Stimulated activated naive CD8-positive, alpha-beta T cell treated with anti-CD3 and anti-CD28 coated beads, Interleukin-15, amount 100 ng/mL, for 72 hours (primary cell): ENCODE results near the gene BRAF.
"Not testable (repeated sequence)": the region's sequence is repeated elsewhere in the genome, so short reads cannot be mapped to it uniquely, and the experiment has no call there.

Experiments used
- ATAC-seq: fragments of 150-1000 bp; cut with Tn5 transposase; 2 replicates; pipeline ENCODE4 v1.10.0; 2021; ENCODE audit warnings: mild to moderate bottlenecking, moderate library complexity
- DNase-seq, 2 donors: peaks; one replicate each; pipeline ENCODE4 v3.0.0; 2021 to 2022
- H3K27ac Mint-ChIP-seq, 2 donors: one replicate each; pipeline ENCODE4 v1.8.0; 2022; ENCODE audit warnings: mild to moderate bottlenecking in 2 of 2, mixed read lengths in 2 of 2, moderate library complexity in 2 of 2
- H3K27me3 Mint-ChIP-seq: one replicate; pipeline ENCODE4 v1.8.0; 2022; ENCODE audit warnings: mixed read lengths
- H3K4me1 Mint-ChIP-seq: one replicate; pipeline ENCODE4 v1.8.0; 2022; ENCODE audit warnings: mild to moderate bottlenecking, mixed read lengths
- H3K4me3 Mint-ChIP-seq, 2 donors: one replicate each; pipeline ENCODE4 v1.8.0; 2022; ENCODE audit warnings: mild to moderate bottlenecking in 2 of 2, mixed read lengths in 2 of 2, moderate library complexity in 1 of 2
- H3K9me3 Mint-ChIP-seq, 2 donors: one replicate each; pipeline ENCODE4 v1.8.0; 2022; ENCODE audit warnings: mixed read lengths in 2 of 2

BRAF gene

DNA sequence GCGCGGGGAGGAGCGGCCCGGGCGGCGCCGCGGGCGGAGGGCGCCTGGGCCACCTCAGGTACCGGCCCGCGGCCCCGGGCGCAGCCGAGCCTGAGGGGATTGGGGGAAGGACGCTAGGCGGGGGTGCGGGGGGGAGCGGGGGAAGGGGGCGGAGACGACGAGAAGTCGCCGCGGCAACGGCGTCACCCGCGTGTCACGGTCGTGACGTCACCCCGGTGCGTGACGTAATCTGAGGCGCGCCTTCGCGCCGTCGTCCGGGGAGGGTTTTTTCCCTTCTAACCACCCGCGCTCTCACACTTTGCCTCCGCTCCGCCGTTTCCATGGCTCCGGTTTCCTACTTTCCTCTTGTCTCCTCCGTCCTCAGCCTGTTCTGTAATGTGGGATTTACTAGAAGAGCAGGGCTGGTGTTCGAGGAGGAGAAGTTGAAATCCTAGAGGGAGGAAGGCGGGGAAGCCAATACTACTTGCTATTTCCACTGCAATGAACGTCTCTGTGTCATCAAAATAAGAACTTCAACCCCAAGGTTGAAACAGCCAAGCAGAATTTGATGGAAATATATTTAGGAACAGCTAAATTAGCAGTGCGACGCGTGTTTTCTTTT is at the start of gene BRAF:
Gene BRAF, minus strand, starts transcription at position 109 of the 601 bp plus-strand sequence. CDS start 226 bp downstream, outside the sequence.
- peaks cover 9% of the 10 kb centered on the region for H3K4me1 Mint-ChIP-seq
- peak within 1 kb of the TSS; percentile 88 to 94 for H3K4me3 Mint-ChIP-seq
- peaks cover 0 to 6% of the 10 kb centered on the region in 2 donors for H3K9me3 Mint-ChIP-seq
- H3K27me3 Mint-ChIP-seq: no peaks in the 10 kb centered on the region
- DNase-seq: peak; percentile 86 to 92
- ATAC-seq: peak; percentile 73
- H3K27ac Mint-ChIP-seq: peak within 1 kb of the TSS; percentile 95 to 99

DNA sequence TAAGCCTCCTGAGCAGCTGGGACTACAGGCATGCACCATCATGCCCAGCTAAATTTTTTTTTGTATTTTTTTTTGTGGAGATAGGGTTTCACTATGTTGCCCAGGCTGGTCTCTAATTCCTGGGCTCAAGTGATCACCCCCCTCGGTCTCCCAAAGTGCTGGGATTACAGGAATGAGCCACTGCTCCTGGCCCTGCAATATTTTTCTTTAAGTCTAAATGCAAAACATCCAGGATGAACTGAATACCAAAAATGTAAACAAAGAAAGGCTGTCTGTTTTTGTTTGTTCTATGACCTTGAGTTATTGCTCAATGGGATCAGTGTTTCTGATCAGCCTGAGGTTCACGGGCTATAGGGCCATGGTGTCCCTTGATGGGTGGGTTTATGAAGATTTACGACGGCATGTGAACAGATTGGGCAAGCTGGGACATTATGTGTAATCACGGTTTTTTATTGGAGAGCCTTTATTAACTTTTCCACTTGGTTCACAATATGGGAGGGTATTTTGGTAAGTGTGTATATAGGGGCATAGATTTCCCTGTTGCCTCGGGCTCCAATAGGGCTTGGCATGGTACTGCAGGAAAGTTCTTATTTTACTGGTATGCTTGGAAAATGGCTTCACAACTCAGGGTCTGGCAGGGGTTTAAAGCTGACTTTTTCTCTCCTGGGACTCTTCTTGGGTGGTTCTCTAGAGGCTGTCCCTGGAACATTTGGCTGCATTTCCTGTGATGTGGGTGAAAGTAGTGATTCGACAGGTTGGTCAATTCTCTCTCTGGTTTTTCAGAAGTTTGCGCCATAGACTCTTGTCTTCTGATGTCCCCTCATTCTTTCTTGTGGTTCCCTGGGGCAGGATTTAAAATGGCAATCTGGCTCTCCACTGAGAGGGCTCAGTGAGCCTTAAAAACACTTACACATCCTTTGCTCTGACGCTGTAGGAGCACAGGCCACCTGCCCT is 48.4 kb upstream of the BRAF start:
- ATAC-seq (no peak), DNase-seq (no peak)
- peaks cover 6% of the 10 kb centered on the region for H3K4me1 Mint-ChIP-seq
- no peaks in the 10 kb centered on the region for H3K27me3 Mint-ChIP-seq
- H3K27ac Mint-ChIP-seq: no peak overlapping the region
- no peak overlapping the region for H3K4me3 Mint-ChIP-seq
- H3K9me3 Mint-ChIP-seq: no peaks in the 10 kb centered on the region

- Mint-ChIP-seq H3K9me3 (no peaks in the 10 kb centered on the region), H3K4me1 (peaks cover 6% of the 10 kb centered on the region), H3K4me3 (no peak overlapping the region), H3K27ac (no peak overlapping the region), H3K27me3 (peaks cover 6% of the 10 kb centered on the region)
- no peak for DNase-seq
- ATAC-seq: no peak
These were observed 47.6 kb upstream of the BRAF start for GRCh38 chr7:140972344-140972743.

DNA sequence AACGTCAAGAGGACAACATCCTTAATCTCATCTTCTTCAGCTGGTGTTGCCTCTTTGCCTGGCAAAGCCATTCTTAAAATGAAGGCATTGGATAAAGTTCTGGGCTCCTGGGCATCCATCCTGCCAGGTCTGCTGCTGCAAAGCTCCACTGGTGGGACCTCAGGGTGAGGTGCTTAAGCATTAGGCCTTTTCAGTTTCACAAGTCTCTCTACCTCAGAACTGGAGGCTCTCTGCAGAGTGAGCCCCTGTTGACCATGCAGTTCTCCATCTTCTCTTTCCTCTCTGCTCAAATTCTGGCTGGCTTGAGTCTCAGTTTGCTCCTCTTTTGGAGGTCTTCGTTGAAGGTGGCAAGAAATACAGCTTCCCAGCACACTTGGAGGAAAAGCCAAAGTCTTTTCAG is 42.7 kb upstream of the BRAF start:
- DNase-seq: no peak
- Mint-ChIP-seq H3K4me3 (no peak overlapping the region), H3K9me3 (no peaks in the 10 kb centered on the region), H3K27ac (no peak overlapping the region), H3K27me3 (peaks cover 10% of the 10 kb centered on the region), H3K4me1 (no peaks in the 10 kb centered on the region)
- no peak for ATAC-seq

GRCh38 chr7:140966561-140967233 is 42.0 kb upstream of the BRAF start:
- H3K4me1 Mint-ChIP-seq: no peaks in the 10 kb centered on the region
- no peaks in the 10 kb centered on the region for H3K9me3 Mint-ChIP-seq
- DNase-seq: no peak

GRCh38 chr7:140961117-140961516 is 36.4 kb upstream of the BRAF start:
- ATAC-seq: no peak
- Mint-ChIP-seq H3K4me1 (no peaks in the 10 kb centered on the region), H3K27ac (no peak overlapping the region), H3K27me3 (no peaks in the 10 kb centered on the region), H3K9me3 (peaks cover 0 to 7% of the 10 kb centered on the region in 2 donors), H3K4me3 (no peak overlapping the region)
- DNase-seq: no peak

More at GRCh38 chr7:140966561-140967233, 42.0 kb upstream of the BRAF start:
- Mint-ChIP-seq H3K27me3 (peaks cover 10% of the 10 kb centered on the region), H3K27ac (no peak overlapping the region), H3K4me3 (no peak overlapping the region)
- ATAC-seq: no peak

- H3K4me3 Mint-ChIP-seq, ATAC-seq, H3K4me1 Mint-ChIP-seq, DNase-seq, H3K27ac Mint-ChIP-seq, H3K9me3 Mint-ChIP-seq, H3K27me3 Mint-ChIP-seq: not testable (repeated sequence)
These were observed 32.3 kb upstream of the BRAF start for GRCh38 chr7:140956997-140957396.

- no peaks in the 10 kb centered on the region for H3K9me3 Mint-ChIP-seq
- no peak overlapping the region for H3K27ac Mint-ChIP-seq
- no peaks in the 10 kb centered on the region for H3K27me3 Mint-ChIP-seq
- H3K4me1 Mint-ChIP-seq: no peaks in the 10 kb centered on the region
- DNase-seq (no peak), ATAC-seq (no peak)
- H3K4me3 Mint-ChIP-seq: no peak overlapping the region
These were observed 21.2 kb upstream of the BRAF start for GRCh38 chr7:140945940-140946339.

DNA sequence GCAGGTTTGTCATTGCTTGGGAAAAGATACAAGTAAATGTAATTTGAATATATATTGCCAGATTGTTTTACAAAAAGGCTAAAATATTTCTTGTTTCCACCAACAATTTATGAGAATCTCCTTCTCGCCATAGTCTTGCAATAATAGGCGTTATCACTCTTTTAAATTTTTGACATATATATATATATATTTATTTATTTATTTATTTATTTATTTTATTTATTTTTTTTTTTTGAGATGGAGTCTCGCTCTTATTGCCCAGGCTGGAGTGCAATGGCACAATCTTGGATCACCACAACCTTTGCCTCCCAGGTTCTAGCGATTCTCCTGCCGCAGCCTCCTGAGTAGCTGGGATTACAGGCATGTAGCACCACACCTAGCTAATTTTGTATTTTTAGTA is 17.5 kb upstream of the BRAF start:
- DNase-seq, H3K27me3 Mint-ChIP-seq, H3K4me3 Mint-ChIP-seq, ATAC-seq, H3K9me3 Mint-ChIP-seq, H3K4me1 Mint-ChIP-seq, H3K27ac Mint-ChIP-seq: not testable (repeated sequence)

DNA sequence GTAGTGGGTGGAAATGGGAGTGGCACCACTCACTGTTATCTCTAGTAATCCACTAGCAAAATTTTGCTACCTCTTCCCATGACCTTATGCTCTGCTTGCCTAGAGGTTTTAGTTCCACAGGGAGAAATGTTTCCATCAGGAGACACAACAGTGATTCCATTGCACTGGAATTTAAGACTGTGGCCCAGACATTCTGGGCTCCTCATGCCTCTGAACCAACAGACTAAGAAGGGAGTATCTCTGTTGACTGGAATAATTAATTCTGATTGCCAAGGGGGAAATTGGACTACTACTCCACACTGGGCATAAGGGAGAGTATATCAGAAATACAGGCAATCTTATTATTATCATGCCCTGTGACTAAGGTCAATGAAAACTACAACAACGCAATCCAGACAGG is 16.2 kb upstream of the BRAF start:
- H3K27ac Mint-ChIP-seq: no peak overlapping the region
- H3K4me1 Mint-ChIP-seq: peaks cover 9% of the 10 kb centered on the region
- no peak overlapping the region for H3K4me3 Mint-ChIP-seq
- no peak for DNase-seq
- no peaks in the 10 kb centered on the region for H3K9me3 Mint-ChIP-seq
- H3K27me3 Mint-ChIP-seq: peaks cover 6% of the 10 kb centered on the region
- ATAC-seq: no peak

- Mint-ChIP-seq H3K27me3 (peaks cover 8% of the 10 kb centered on the region), H3K4me1 (peaks cover 9% of the 10 kb centered on the region), H3K4me3 (no peak overlapping the region), H3K9me3 (no peaks in the 10 kb centered on the region), H3K27ac (no peak overlapping the region)
- DNase-seq: no peak
- ATAC-seq: no peak
These were observed 13.1 kb upstream of the BRAF start for GRCh38 chr7:140937702-140938264.

GRCh38 chr7:140928491-140929309 is 4.0 kb upstream of the BRAF start:
- H3K4me3 Mint-ChIP-seq: no peak overlapping the region
- no peak overlapping the region for H3K27ac Mint-ChIP-seq
- H3K9me3 Mint-ChIP-seq: peaks cover 0 to 6% of the 10 kb centered on the region in 2 donors
- DNase-seq (no peak), ATAC-seq (no peak)
- H3K4me1 Mint-ChIP-seq: no peaks in the 10 kb centered on the region
- peaks cover 10% of the 10 kb centered on the region for H3K27me3 Mint-ChIP-seq

GRCh38 chr7:140927945-140928344 is 3.2 kb upstream of the BRAF start:
- not testable (repeated sequence) for ATAC-seq, H3K9me3 Mint-ChIP-seq, DNase-seq, H3K4me1 Mint-ChIP-seq, H3K27ac Mint-ChIP-seq, H3K27me3 Mint-ChIP-seq, H3K4me3 Mint-ChIP-seq

DNA sequence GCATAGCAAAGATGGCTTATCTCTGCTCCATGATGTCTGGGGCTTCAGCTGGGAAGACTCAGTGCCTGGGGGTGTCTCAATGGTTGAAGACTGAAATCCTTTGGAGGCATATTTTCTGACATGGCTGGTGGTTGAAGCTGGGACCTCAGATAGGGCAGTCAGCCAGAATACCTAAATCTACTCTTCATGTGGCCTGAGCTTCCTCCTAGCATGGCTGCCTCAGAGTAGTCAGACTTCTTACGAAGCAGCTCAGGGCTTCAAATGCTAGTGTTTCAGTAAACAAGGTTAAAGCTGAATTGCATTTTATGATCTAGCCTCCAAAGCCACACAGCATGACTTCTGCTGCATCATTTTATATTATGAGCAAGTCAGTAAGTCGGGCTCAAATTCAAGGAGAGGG is 2.6 kb upstream of the BRAF start:
- Mint-ChIP-seq H3K27ac (no peak overlapping the region), H3K9me3 (peaks cover 0 to 6% of the 10 kb centered on the region in 2 donors), H3K4me3 (no peak overlapping the region), H3K27me3 (peaks cover 3% of the 10 kb centered on the region), H3K4me1 (no peaks in the 10 kb centered on the region)
- ATAC-seq: no peak
- no peak for DNase-seq
